Measurements from ENCODE around the gene FABP7. TPM values are rescaled to one million over a fixed set of nuclear protein-coding genes. Genes with fewer than 3 reads are reported as not detected.

The FABP7 gene
- total RNA-seq, 4 donors from 2014 or later: 22.4 to 78.8 (median 43.2) TPM

GRCh38 chr6:122753000-122753687, 26.4 kb upstream of the FABP7 start:
- TF ChIP-seq POLR2A (IDR thresholded peaks at IDR 0.05): no peak
- TF ChIP-seq, protein P1, sequence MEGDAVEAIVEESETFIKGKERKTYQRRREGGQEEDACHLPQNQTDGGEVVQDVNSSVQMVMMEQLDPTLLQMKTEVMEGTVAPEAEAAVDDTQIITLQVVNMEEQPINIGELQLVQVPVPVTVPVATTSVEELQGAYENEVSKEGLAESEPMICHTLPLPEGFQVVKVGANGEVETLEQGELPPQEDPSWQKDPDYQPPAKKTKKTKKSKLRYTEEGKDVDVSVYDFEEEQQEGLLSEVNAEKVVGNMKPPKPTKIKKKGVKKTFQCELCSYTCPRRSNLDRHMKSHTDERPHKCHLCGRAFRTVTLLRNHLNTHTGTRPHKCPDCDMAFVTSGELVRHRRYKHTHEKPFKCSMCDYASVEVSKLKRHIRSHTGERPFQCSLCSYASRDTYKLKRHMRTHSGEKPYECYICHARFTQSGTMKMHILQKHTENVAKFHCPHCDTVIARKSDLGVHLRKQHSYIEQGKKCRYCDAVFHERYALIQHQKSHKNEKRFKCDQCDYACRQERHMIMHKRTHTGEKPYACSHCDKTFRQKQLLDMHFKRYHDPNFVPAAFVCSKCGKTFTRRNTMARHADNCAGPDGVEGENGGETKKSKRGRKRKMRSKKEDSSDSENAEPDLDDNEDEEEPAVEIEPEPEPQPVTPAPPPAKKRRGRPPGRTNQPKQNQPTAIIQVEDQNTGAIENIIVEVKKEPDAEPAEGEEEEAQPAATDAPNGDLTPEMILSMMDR (IDR thresholded peaks at IDR 0.05): no peak
- 83 to 85% methylated on average over 10 of the region's 10 CpGs for WGBS, 2 donors
- no peak overlapping the region for H3K4me3 ChIP-seq (ENCODE audit: low read depth, poor library complexity, severe bottlenecking)

GRCh38 chr6:122753688-122754056, 25.8 kb upstream of the FABP7 start:
- intact Hi-C loops (cut with DNase I; ENCODE audit: low total_unique reads): no loop called here
- WGBS, 2 donors: 59 to 71% methylated on average over 5 of the region's 5 CpGs
- no peak for DNase-seq (ENCODE audit: low spot score in 2 of 2)
- H3K4me3 ChIP-seq (ENCODE audit: low read depth, poor library complexity, severe bottlenecking): no peak overlapping the region
- TF ChIP-seq POLR2A (IDR thresholded peaks at IDR 0.05): no peak
- TF ChIP-seq, protein P1 (IDR thresholded peaks at IDR 0.05): no peak

More at GRCh38 chr6:122753000-122753687, 26.4 kb upstream of the FABP7 start:
- DNase-seq (ENCODE audit: low spot score in 2 of 2): no peak
- intact Hi-C loops (cut with DNase I; ENCODE audit: low total_unique reads): no loop called here

DNA sequence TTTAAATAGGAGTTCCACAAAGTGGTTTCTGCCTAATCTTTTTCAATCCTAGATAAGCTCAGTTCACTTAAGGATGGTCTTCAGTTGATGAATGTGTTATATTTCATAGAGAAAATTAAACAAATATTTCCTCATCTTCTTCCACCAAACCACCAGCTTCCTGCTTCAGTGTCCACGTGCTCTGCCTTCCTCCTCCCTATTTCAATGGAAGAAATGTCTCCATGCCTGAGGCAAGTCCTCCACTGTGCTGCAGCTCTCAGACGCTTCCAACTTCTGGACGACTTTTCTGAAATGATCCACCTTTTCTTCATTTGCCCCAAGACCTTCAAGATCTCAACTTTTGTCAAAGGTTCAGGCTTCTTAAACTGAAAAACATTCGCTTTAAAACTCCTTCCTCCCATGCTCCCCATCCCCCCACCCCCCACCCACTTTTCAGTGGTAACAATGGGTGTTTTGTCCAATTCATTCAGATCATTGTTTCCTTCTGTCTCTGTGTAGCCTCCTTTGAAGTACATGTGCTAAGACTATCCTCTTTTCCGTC, 25.3 kb upstream of the FABP7 start:
- H3K4me3 ChIP-seq (ENCODE audit: low read depth, poor library complexity, severe bottlenecking): no peak overlapping the region
- 66 to 72% methylated on average over 5 of the region's 5 CpGs for WGBS, 2 donors
- DNase-seq (ENCODE audit: low spot score in 2 of 2): no peak
- TF ChIP-seq, protein P1 (IDR thresholded peaks at IDR 0.05): no peak
- TF ChIP-seq POLR2A (IDR thresholded peaks at IDR 0.05): no peak
- intact Hi-C loops (cut with DNase I; ENCODE audit: low total_unique reads): no loop called here

GRCh38 chr6:122755901-122756300, 23.6 kb upstream of the FABP7 start:
- no peak for DNase-seq (ENCODE audit: low spot score in 2 of 2)
- intact Hi-C loops (cut with DNase I; ENCODE audit: low total_unique reads): no loop called here
- H3K4me3 ChIP-seq (ENCODE audit: low read depth, poor library complexity, severe bottlenecking): no peak overlapping the region
- 47 to 58% methylated on average over 9 of the region's 9 CpGs for WGBS, 2 donors
- TF ChIP-seq, protein P1 (IDR thresholded peaks at IDR 0.05): no peak
- no peak for TF ChIP-seq POLR2A (IDR thresholded peaks at IDR 0.05)

DNA sequence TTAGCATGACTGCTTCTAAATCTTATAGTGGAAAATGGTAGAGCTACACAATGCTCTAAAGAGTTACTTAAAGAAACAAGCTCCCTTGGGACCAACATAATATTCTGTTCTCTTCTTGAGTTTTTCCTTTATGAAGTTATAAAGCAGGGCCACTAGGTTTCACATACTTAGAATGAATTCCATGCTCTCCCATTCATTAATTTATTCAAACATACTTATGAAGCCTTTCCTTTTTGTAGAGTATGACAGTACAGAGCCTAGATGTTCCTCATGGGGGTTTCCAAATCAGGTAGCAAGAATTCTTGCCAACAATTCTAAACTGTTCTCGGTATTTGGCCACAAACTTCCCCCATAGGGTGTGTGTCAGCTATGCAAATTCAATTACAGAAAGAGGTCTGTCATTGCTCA, 20.6 kb upstream of the FABP7 start:
- no peak overlapping the region for H3K4me3 ChIP-seq (ENCODE audit: low read depth, poor library complexity, severe bottlenecking)
- TF ChIP-seq, protein P1 (IDR thresholded peaks at IDR 0.05): no peak
- no peak for TF ChIP-seq POLR2A (IDR thresholded peaks at IDR 0.05)
- no peak for DNase-seq (ENCODE audit: low spot score in 2 of 2)
- intact Hi-C loops (cut with DNase I; ENCODE audit: low total_unique reads): no loop called here
- 32 to 34% methylated on average over 1 of the region's 1 CpG for WGBS, 2 donors

- intact Hi-C loops (cut with DNase I; ENCODE audit: low total_unique reads): no loop called here
Observed at GRCh38 chr6:122760330-122760729, 19.2 kb upstream of the FABP7 start.

More at GRCh38 chr6:122760330-122760729, 19.2 kb upstream of the FABP7 start:
- no peak for TF ChIP-seq POLR2A (IDR thresholded peaks at IDR 0.05)
- TF ChIP-seq, protein P1 (IDR thresholded peaks at IDR 0.05): no peak
- DNase-seq (ENCODE audit: low spot score in 2 of 2): no peak
- no peak overlapping the region for H3K4me3 ChIP-seq (ENCODE audit: low read depth, poor library complexity, severe bottlenecking)
